KMS-11 (cell line): Measurements from ENCODE around the gene MATN3.

Source experiments
- H2AFZ ChIP-seq: fragments of 200-600 bp; sonication (generic); 2 replicates; pipeline ENCODE4 v1.6.1; 2016; ENCODE audit warnings: antibody characterized with exemption, mixed run types, low read depth
- H3K27ac ChIP-seq: fragments of 200-600 bp; sonication (generic); 2 replicates; pipeline ENCODE4 v1.6.1; 2016; ENCODE audit warnings: mild to moderate bottlenecking, mixed run types
- H3K27me3 ChIP-seq: fragments of 200-600 bp; sonication (generic); 2 replicates; pipeline ENCODE4 v1.6.1; 2017; ENCODE audit warnings: mild to moderate bottlenecking, low read depth, mixed run types, moderate library complexity; ENCODE audit not compliant: insufficient read depth
- H3K36me3 ChIP-seq: fragments of 200-600 bp; sonication (generic); 2 replicates; pipeline ENCODE4 v1.6.1; 2017; ENCODE audit warnings: mild to moderate bottlenecking, mixed run types; ENCODE audit not compliant: insufficient read depth
- H3K4me1 ChIP-seq: fragments of 200-600 bp; sonication (generic); 2 replicates; pipeline ENCODE4 v1.6.1; 2016; ENCODE audit warnings: mild to moderate bottlenecking, low read depth, mixed run types; ENCODE audit not compliant: poor library complexity, severe bottlenecking
- H3K4me2 ChIP-seq: fragments of 200-600 bp; sonication (generic); 2 replicates; pipeline ENCODE4 v1.7.0; 2016; ENCODE audit warnings: mild to moderate bottlenecking, mixed run types
- H3K4me3 ChIP-seq: fragments of 200-600 bp; sonication (generic); IDR thresholded peaks from 2 replicates; pipeline ENCODE4 v1.6.1; 2017; ENCODE audit warnings: low read depth, low read length, mixed read lengths; ENCODE audit not compliant: insufficient read depth
- H3K79me2 ChIP-seq: fragments of 200-600 bp; sonication (generic); 2 replicates; pipeline ENCODE4 v1.6.1; 2016; ENCODE audit warnings: low read depth, mixed run types; ENCODE audit not compliant: insufficient read depth
- H3K9ac ChIP-seq: fragments of 200-600 bp; sonication (generic); 2 replicates; pipeline ENCODE4 v1.6.1; 2016; ENCODE audit warnings: mild to moderate bottlenecking, mixed run types
- H4K20me1 ChIP-seq: fragments of 200-600 bp; sonication (generic); 2 replicates; pipeline ENCODE4 v1.6.1; 2016; ENCODE audit warnings: mild to moderate bottlenecking, mixed run types; ENCODE audit not compliant: insufficient read depth
- TF ChIP-seq, protein P1 (sequence below): fragments of 200-600 bp; sonication (generic); conservative IDR thresholded peaks from 2 replicates; pipeline ENCODE4 v1.6.1; 2017; ENCODE audit warnings: low read depth, mild to moderate bottlenecking, antibody characterized with exemption, low read length, moderate library complexity, mixed read lengths

MATN3 gene

DNA sequence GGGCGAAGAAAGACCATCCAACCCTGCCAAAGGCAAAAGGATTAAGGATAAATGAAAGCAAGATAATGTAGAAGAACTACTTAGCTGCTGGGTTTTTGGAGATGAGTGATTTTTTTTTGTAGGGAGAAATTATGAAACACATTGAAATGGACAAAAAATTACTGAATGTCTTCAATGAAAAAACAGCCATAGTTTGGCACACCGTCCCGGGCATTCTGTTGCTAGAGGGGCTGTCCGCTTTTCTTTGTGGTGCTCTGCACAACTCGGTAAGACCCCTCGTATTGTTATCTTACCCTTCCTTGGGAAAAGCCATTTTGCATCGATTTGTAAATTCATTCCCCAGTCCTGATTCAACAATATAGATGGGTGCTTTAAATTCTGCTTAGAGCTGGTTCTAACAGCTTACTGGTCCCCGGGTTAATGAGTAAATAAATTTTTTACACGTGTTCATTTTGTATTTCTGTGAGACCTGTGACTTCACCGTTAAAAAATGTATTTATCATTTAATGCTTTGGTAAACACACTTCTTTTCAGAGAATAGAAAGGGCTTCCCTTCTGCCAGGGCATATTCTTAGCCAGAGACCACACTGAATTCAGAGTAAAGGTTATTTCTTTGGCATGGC, 39.9 kb upstream of the MATN3 start:
- no peaks in the 10 kb centered on the region for H3K27me3 ChIP-seq
- peak overlapping the region; percentile 62 for H3K27ac ChIP-seq
- peaks cover 29% of the 10 kb centered on the region for H3K4me1 ChIP-seq
- peak overlapping the region; percentile 42 for H3K9ac ChIP-seq
- peak overlapping the region; percentile 95 for H3K4me3 ChIP-seq
- TF ChIP-seq, protein P1, sequence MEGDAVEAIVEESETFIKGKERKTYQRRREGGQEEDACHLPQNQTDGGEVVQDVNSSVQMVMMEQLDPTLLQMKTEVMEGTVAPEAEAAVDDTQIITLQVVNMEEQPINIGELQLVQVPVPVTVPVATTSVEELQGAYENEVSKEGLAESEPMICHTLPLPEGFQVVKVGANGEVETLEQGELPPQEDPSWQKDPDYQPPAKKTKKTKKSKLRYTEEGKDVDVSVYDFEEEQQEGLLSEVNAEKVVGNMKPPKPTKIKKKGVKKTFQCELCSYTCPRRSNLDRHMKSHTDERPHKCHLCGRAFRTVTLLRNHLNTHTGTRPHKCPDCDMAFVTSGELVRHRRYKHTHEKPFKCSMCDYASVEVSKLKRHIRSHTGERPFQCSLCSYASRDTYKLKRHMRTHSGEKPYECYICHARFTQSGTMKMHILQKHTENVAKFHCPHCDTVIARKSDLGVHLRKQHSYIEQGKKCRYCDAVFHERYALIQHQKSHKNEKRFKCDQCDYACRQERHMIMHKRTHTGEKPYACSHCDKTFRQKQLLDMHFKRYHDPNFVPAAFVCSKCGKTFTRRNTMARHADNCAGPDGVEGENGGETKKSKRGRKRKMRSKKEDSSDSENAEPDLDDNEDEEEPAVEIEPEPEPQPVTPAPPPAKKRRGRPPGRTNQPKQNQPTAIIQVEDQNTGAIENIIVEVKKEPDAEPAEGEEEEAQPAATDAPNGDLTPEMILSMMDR, result no peak
- H3K4me2 ChIP-seq, result peak overlapping the region; percentile 99
- H4K20me1 ChIP-seq, result no peaks in the 10 kb centered on the region
- H2AFZ ChIP-seq, result peak overlapping the region; percentile 80
- H3K36me3 ChIP-seq, result no peaks in the 10 kb centered on the region
- H3K79me2 ChIP-seq, result peaks cover 37% of the 10 kb centered on the region; the same call in 1 of the 2 replicates

DNA sequence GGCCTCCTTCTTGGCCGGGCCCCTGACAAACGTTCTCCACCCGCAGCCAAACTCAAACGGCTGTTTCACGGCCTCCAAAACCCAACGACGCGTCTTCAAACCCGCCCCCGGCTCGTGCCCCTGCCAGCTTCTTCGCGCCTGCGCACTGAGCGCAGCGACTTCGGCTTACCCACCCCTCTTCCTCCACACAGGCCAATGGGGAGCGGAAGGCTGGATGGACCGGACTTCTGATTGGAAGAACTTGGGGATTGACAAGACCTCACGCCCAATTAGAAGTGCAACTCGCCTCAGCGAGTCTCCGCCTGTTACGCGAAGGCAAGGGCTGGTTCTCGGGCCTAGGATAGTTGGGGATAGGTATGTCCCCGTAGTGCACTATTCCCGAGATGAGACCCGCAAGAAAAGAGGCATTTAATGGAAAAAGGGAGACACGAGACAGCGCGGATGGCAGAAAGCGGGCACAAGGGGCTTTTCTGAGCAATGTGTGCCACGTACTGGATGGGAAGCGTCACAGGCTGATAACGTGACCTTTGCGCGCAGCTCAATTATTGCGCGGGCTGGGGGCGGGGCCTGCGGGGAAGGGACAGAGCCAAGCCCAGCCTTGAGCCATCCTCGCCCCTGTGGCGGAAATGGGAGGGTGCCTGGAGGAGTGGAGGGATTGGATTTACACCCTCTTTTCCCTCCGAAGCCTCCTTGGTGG, 39.2 kb upstream of the MATN3 start, which contains the start of gene LAPTM4A:
Gene LAPTM4A, minus strand, starts transcription at position 97 of the 697 bp plus-strand sequence. CDS start 108 bp downstream, outside the sequence.
- Histone ChIP-seq H2AFZ (peak within 1 kb of the TSS; percentile 80), H3K4me2 (peak within 1 kb of the TSS; percentile 99), H4K20me1 (no peaks in the 10 kb centered on the region), H3K79me2 (peaks cover 42% of the 10 kb centered on the region; the same call in 1 of the 2 replicates), H3K27me3 (no peaks in the 10 kb centered on the region), H3K4me1 (peaks cover 29% of the 10 kb centered on the region), H3K27ac (peak within 1 kb of the TSS; percentile 62), H3K36me3 (no peaks in the 10 kb centered on the region), H3K4me3 (peak within 1 kb of the TSS; percentile 95), H3K9ac (peak within 1 kb of the TSS; percentile 42)
- TF ChIP-seq, protein P1, result no peak

DNA sequence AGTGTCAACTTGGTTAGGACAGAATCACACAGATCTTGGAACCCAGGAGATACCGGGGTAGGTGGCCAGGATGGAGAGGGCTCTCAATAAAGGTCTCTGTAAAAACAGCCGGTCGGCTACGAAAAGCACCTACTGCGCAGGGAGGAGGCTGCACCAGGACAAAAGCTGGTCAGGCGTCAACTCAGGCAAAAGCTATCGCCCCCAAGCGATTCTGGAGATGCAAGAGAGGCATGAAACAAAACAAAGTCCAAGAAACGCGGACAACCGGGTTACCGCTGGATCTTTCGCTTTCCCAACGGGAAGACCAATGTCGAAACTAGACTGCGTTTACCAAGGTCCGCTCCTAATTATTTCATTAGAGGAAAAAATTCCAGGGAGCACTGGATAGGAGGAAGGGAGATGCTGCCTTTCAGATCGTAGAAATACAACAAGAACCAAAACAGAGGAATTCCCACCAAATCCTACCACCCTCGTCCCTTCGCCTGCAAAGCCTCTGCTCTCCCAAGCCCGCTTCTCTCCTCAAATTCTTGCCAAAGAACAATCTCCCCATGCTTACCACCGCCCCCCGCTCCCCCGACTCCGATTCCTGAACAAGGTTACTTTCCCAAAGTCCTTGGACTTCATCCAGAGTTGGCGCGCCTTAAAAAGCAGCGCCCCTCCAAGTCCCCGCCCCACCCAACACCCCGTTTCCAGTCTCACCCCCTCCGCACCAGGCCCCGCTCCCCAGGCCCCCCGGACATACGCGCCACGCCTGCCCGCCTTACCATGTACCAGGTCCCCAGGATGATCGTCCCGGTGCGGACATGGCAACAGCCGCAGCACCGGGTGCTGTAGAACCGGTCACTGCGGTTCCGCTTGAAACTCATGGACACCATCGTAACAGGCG, 38.4 kb upstream of the MATN3 start:
- H3K27ac ChIP-seq, result peak overlapping the region; percentile 62; the same call in 1 of the 2 replicates
- H3K4me3 ChIP-seq, result peak overlapping the region; percentile 95
- H3K9ac ChIP-seq, result peak overlapping the region; percentile 42; the same call in 1 of the 2 replicates
- TF ChIP-seq, protein P1, result no peak
- H3K27me3 ChIP-seq, result no peaks in the 10 kb centered on the region
- peaks cover 29% of the 10 kb centered on the region for H3K4me1 ChIP-seq
- peak overlapping the region; percentile 80; the same call in 1 of the 2 replicates for H2AFZ ChIP-seq
- H3K79me2 ChIP-seq, result peaks cover 43% of the 10 kb centered on the region; the same call in 1 of the 2 replicates
- H3K4me2 ChIP-seq, result peak overlapping the region; percentile 83
- no peaks in the 10 kb centered on the region for H4K20me1 ChIP-seq
- no peaks in the 10 kb centered on the region for H3K36me3 ChIP-seq

DNA sequence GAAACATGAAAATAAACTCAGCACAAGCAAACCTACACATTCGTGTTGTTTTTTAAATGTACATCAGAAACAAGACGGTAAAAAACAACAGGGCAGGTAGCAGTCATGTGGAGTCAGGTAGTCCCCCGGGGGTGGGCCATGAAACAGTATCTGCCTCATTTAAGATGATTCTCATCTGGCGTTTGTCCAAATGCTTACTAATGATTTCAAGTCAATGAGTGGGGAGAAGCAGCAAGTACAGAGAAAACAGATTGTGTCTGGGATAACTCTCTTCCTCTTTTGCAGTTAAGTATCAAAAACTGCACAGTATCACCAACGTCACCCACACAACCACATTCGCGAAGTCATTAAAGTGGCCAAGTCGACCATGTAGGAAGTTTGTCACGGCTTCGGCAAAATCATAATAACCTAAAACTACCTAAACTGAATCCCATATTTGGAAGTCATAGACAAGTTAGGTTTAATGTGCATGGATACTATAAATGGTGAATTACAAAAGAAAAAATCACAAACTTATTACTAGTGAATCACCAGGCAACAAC, 37.7 kb upstream of the MATN3 start:
- peaks cover 29% of the 10 kb centered on the region for H3K4me1 ChIP-seq
- H3K27me3 ChIP-seq, result no peaks in the 10 kb centered on the region
- no peak overlapping the region for H3K4me3 ChIP-seq
- TF ChIP-seq, protein P1, result no peak
- peaks cover 50% of the 10 kb centered on the region; the same call in 1 of the 2 replicates for H3K79me2 ChIP-seq
- H3K27ac ChIP-seq, result no peak overlapping the region
- H4K20me1 ChIP-seq, result no peaks in the 10 kb centered on the region
- H3K9ac ChIP-seq, result no peak overlapping the region; the same call in 1 of the 2 replicates
- no peaks in the 10 kb centered on the region for H3K36me3 ChIP-seq
- peak overlapping the region; percentile 83 for H3K4me2 ChIP-seq
- H2AFZ ChIP-seq, result peak overlapping the region; percentile 80; the same call in 1 of the 2 replicates
